Left forelimb (tissue), 1 donor: ENCODE results near the gene RANGRF.
A peak's percentile ranks its signal among the peaks of the same experiment; 100 is the strongest.

Experiments used
- DNase-seq: peaks from one replicate; pipeline ENCODE4 v3.0.0-alpha.2; 2018; ENCODE audit warnings: low spot score

The RANGRF gene

GRCh38 chr17:8314797-8315763, 26.6 kb downstream of the RANGRF start:
- DNase-seq, result no peak

DNA sequence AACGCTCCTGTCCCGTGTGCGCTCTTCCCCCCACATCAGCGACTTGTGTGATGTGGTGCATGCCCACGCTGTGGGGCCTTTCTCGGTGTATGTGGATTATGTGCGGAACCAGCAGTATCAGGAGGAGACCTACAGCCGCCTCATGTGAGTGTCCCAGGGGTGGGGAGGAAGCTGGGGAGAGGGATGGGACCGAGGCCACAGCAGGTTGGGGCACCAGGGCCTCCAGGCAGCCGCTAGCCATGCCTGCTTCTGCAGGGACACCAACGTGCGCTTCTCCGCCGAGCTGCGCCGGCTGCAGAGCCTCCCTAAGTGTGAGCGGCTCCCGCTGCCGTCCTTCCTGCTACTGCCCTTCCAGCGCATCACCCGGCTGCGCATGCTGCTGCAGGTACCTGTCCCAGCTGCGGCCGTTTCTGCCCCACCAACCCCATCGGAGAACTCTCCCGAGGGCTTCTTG, 27.3 kb downstream of the RANGRF start:
- no peak for DNase-seq

- peak; percentile 59 for DNase-seq
These were observed 29.8 kb downstream of the RANGRF start for GRCh38 chr17:8318010-8318935.

GRCh38 chr17:8320262-8320661, 31.8 kb downstream of the RANGRF start:
- DNase-seq, result peak; percentile 44

DNA sequence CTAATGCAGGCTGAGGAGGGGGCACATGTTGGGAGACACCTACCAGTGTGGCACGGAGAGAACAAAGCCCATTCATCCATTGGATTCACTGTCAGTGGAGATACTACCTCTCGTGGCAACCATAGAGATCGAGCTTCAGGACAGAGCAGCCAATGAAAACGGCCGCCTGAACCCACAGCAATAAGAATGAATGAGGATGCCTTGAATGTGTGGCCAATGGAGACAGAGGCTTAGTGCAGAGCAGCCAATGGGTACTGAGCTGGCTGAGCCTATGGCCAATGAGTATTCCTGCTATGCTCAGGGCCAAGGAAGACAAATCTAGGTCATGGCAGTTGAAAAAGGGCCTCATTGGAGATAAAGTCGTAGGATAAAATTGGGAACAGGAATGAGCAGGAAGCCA, 32.5 kb downstream of the RANGRF start:
- DNase-seq, result no peak

- DNase-seq, result peak; percentile 58
These were observed 33.6 kb downstream of the RANGRF start for GRCh38 chr17:8322061-8322460.

- DNase-seq, result peak; percentile 25
These were observed 35.7 kb downstream of the RANGRF start for GRCh38 chr17:8324132-8324531.

DNA sequence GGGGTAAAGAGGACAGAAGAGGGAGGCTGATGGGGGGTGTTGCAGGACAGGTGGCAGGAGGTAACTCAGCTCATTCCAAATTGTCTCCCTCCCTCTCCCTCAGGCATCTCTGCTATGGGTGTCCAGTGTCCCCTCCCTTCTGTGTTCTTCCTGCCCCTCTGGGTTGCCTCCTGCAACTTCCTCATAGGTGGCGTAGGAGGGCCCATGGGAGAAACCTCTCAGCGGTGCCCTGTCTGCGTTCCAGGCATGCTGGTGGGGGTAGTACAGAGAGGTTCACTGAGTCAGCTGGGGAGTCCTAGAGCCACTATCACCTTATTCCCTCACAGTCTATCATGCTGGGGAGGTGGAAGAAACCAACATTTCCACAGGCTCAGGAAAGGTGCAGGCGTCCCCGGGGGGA, 36.5 kb downstream of the RANGRF start:
- no peak for DNase-seq

- DNase-seq, result peak; percentile 80
These were observed 38.2 kb downstream of the RANGRF start for GRCh38 chr17:8326511-8327302.

DNA sequence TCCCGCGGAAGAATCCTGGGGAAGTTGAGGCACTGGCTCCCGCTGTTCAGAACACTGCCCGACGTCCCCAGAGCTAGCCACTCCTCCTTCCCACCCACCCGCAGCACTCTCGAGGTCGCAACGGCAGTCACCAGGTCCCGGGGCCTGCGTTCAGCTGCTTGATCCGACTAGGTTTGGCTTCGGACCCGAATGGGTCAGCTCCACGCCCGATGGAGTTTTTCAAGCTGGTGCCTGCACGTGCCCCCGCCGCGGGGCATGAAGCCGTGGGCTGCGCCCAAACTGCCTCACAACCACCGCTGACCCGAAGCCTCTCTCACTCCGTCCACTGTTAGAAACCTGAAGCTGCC, 38.8 kb downstream of the RANGRF start:
- DNase-seq, result no peak

- DNase-seq, result no peak
These were observed 43.7 kb downstream of the RANGRF start for GRCh38 chr17:8332128-8332527.

- DNase-seq, result no peak
These were observed 44.2 kb downstream of the RANGRF start for GRCh38 chr17:8332688-8333087.

DNA sequence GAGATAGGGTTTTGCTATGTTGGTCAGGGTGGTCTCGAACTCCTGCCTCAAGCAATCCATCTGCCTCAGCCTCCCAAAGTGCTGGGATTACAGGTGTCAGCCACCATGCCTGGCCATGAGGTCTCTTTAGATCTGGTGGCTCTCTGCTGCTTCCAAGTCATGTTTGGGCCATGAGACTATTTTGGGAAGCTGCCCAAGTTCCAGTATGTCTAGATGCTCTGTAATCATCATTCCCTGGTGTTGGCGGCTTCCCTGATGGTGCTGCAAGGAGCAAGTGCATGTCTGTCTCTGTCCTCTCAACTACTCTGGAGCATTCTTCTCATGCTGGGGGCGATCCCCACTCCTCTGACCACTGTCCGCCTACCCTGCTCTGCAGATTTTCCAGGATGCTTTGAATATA, 44.8 kb downstream of the RANGRF start:
- DNase-seq, result no peak

DNA sequence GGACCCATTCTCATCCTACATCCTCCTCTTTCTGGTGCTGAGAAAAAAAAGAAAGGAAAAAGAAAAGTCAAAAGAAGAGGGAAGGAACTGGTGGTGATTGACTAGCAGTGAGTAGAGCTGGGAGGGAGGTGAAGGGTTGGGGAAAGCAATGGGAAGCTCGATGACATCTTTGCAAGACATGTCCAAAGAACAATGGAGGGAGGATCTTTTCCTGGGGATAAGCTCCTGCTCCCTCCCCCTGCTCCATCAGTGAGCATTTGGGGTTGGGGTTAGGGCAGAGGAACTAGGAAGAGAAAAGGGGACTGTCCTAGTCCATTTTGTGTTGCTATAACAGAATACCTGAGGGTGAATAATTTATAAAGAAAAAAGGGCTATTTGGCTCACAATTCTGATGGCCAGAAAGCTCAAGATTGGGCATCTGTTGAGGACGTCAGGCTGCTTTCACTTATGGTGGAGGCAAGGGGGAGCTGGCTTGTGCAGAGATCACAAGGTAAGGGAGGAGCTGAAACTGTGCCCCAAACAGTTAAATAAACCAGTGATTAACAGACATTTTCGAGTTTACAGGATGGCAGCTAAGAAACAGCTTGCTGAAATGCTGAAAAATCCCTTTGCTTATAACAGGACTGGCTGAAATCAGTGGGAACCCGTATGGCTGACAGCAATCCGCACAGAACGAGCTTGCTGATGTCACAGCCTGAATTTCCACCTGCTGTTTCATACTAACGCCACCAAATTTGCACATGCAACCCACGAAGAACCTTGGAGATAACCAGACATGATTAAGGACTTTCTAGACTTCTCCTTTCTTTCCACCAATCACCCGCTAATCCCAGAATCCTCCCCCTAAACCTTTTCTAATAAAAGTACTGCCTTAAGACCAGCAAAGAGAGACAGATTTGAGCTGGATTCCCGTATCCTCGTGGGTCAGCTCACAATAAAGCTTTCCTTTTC, 49.6 kb downstream of the RANGRF start:
- DNase-seq, result no peak

DNA sequence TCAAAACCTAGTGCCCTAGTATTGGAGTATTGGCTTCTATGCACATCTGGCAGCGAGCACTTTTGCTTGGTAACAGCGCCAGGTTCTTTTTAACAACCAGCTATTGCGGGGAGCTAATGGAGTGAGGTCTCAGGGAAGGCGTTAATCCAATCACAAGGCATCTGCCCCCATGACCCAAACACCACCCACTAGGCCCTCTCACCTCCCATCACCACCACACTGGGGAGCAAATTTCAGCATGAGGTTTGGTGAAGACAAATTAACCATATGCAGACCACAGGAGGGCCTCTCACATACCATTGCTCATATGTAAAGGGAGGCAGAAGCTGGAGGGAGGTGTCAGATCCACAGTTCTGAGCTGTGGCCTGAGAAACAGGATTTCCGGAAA, 50.3 kb downstream of the RANGRF start:
- DNase-seq, result no peak

DNA sequence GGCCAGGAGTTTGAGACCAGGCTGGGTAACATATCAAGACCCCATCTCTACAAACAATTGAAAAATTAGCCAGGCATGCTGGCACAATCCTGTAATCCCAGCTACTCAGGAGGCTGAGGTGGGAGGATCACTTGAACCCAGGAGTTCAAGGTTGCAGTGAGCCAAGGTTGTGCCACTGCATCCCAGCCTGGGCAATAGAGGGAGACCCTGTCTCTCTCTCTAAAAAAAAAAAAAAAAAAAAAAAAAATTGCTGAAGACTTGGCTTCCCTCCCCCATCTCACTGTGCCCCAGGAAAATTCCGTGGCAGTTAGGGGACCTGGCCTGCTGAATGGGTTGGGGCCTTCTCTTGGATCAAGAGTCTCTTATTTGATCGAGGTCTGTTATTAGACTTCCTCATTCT, 51.1 kb downstream of the RANGRF start, which contains the start of gene ODF4:
Gene ODF4, plus strand, starts transcription at position 301 of the 400 bp plus-strand sequence. CDS start 212 bp downstream, outside the sequence.
- DNase-seq, result no peak
